ENCODE results near the gene FAM135A. TPM values are rescaled to one million over a fixed set of nuclear protein-coding genes. Genes with fewer than 3 reads are reported as not detected.

FAM135A gene
- total and polyA plus RNA-seq, 4 donors, result 2.7 to 15.6 (median 5.8) TPM

DNA sequence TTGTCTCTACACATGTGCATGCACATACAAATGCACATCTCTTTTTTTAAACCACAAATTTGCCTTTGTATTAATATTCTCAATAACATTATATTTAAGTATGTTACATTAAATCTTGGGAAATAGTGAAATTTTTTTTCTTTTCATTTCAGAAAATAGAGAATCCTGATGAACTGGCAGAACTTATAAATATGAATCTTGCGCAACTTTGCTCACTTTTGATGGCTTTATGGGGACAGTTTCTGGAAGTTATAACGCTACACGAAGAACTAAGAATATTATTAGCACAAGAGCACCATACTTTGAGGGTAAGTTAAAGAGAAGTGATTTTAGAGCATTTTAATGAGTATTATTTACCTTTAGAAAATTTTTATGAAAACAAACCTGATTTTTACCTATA is 89.2 kb downstream of the FAM135A start:
- no peak overlapping the region for H3K4me3 ChIP-seq (ENCODE audit: low read depth in 1 of 3, low read length in 3 of 3)
- no peak overlapping the region for H3K9ac ChIP-seq (ENCODE audit: low read depth in 1 of 2, low read length in 2 of 2)
- peaks cover 0 to 2% (median 0%) of the 10 kb centered on the region in 4 donors for H3K9me3 ChIP-seq (ENCODE audit: control insufficient read depth in 4 of 4, low read length in 3 of 4)
- no peaks in the 10 kb centered on the region for H3K27me3 ChIP-seq (ENCODE audit: control insufficient read depth in 4 of 4, insufficient read depth in 4 of 4, low read length in 3 of 4)
- 98% methylated on average over 3 of the region's 3 CpGs for WGBS
- DNase-seq (ENCODE audit: low spot score), result no peak
- no peak overlapping the region for H3K27ac ChIP-seq (ENCODE audit: low read depth in 1 of 2, low read length in 2 of 2)
- TF ChIP-seq ATF3 (IDR thresholded peaks at IDR 0.05) (no peak), RAD21 (IDR thresholded peaks at IDR 0.05) (no peak), YY1 (IDR thresholded peaks at IDR 0.05) (no peak), ZBTB33 (IDR thresholded peaks at IDR 0.05) (no peak), CTCF (IDR thresholded peaks at IDR 0.05; ENCODE audit: low read depth, low read length, missing input control) (no peak), TAF1 (conservative IDR thresholded peaks at IDR 0.05) (no peak), SP1 (IDR thresholded peaks at IDR 0.05) (no peak), GABPA (IDR thresholded peaks at IDR 0.05 in 1 of 2, conservative IDR thresholded peaks at IDR 0.05 in 1 of 2) (no peak)
- no peaks in the 10 kb centered on the region for H3K4me1 ChIP-seq (ENCODE audit: control insufficient read depth in 4 of 4, insufficient read depth in 4 of 4, low read length in 3 of 4)
- H3K36me3 ChIP-seq (ENCODE audit: control insufficient read depth in 4 of 4, insufficient read depth in 3 of 4, low read depth in 1 of 4, low read length in 3 of 4), result peaks cover 0 to 16% (median 6%) of the 10 kb centered on the region in 4 donors

DNA sequence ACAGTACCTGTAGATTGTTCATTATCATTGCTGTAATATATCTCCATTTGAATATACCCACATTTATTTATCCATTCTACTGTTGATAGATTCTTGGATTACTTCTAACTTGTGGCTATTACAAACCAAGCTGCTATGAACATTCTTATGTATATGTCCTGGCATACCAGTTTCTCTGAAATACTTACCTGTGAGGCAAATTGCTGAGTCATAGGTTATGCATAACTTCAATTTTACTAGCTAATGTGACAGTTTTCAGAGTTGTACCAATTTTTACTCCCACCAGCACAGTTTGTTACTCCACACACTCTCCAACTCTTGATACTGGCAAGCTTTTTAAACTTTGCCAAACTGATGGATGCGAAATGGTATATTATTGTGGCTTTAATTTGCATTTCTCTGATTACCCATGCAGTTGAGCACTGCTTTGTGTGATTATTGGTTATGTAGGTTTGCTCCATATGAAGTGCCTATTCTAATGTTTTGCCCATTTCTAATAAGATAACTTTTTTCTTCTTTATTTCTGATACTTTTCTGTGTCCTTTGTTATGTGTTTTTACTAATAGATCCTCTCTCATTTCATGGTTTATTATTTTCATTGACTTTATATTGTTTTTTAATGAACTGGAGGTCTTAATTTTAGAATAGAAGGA is 90.6 kb downstream of the FAM135A start:
- peaks cover 0 to 16% (median 6%) of the 10 kb centered on the region in 4 donors for H3K36me3 ChIP-seq (ENCODE audit: control insufficient read depth in 4 of 4, insufficient read depth in 3 of 4, low read depth in 1 of 4, low read length in 3 of 4)

More for the DNA sequence above, 90.6 kb downstream of the FAM135A start:
- Histone ChIP-seq H3K4me1 (ENCODE audit: control insufficient read depth in 4 of 4, insufficient read depth in 4 of 4, low read length in 3 of 4) (no peaks in the 10 kb centered on the region), H3K27me3 (ENCODE audit: control insufficient read depth in 4 of 4, insufficient read depth in 4 of 4, low read length in 3 of 4) (no peaks in the 10 kb centered on the region), H3K9ac (ENCODE audit: low read depth in 1 of 2, low read length in 2 of 2) (no peak overlapping the region), H3K4me3 (ENCODE audit: low read depth in 1 of 3, low read length in 3 of 3) (no peak overlapping the region), H3K9me3 (ENCODE audit: control insufficient read depth in 4 of 4, low read length in 3 of 4) (peaks cover 0 to 2% (median 0%) of the 10 kb centered on the region in 4 donors), H3K27ac (ENCODE audit: low read depth in 1 of 2, low read length in 2 of 2) (no peak overlapping the region)
- no peak for DNase-seq (ENCODE audit: low spot score)
- TF ChIP-seq CTCF (IDR thresholded peaks at IDR 0.05; ENCODE audit: low read depth, low read length, missing input control) (no peak), JUND (IDR thresholded peaks at IDR 0.05) (no peak), FOXA1 (IDR thresholded peaks at IDR 0.05) (no peak), HNF4G (IDR thresholded peaks at IDR 0.05) (no peak), YY1 (IDR thresholded peaks at IDR 0.05) (no peak), NR2F2 (IDR thresholded peaks at IDR 0.05) (no peak), REST (IDR thresholded peaks at IDR 0.05) (no peak), SP1 (IDR thresholded peaks at IDR 0.05) (no peak), EGR1 (IDR thresholded peaks at IDR 0.05; ENCODE audit: low read depth in 2 of 2) (no peak), TAF1 (conservative IDR thresholded peaks at IDR 0.05) (no peak), FOXA2 (IDR thresholded peaks at IDR 0.05) (no peak), HNF4A (conservative IDR thresholded peaks at IDR 0.05) (no peak), RAD21 (IDR thresholded peaks at IDR 0.05) (no peak)
- TF ChIP-seq, protein P1, sequence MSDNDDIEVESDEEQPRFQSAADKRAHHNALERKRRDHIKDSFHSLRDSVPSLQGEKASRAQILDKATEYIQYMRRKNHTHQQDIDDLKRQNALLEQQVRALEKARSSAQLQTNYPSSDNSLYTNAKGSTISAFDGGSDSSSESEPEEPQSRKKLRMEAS (IDR thresholded peaks at IDR 0.05), result no peak
- 97% methylated on average over 1 of the region's 1 CpG for WGBS

All from liver (tissue), 9 donors.